ENCODE data around the gene HTR3C. TPM values are rescaled to one million over a fixed set of nuclear protein-coding genes. Genes with fewer than 3 reads are reported as not detected.
"Not testable (repeated sequence)": the region's sequence is repeated elsewhere in the genome, so short reads cannot be mapped to it uniquely, and the experiment has no call there.

Gene HTR3C
- total RNA-seq, 4 donors from 2014 or later = 0.45 TPM; not detected in 3

DNA sequence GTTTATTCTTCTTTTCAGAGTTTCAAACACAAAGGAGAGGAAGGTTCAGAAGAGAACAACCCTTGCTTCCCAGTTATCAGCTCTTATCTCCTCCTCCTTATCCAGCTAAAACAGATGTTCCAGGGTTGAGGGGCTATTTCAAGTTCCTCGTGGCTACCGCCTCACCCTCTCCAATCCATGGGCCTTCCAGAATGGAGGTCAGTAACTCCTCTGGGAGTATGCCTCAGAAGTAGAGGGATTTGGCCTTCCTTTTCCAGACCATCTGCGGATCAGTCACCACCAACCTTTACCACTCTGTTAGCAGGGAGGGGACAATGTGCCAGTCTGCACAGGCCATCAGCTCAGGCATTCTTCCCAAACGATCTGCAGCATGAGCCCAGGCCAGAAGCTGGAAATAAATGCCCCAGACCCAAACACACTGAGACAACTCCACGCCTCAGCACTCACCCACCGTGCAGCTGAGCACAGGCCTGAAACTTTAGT lies 14.8 kb downstream of the HTR3C start:
- Histone ChIP-seq H3K27ac (no peak overlapping the region), H3K9me3 (no peaks in the 10 kb centered on the region), H3K4me3 (replicated peaks in 1 of 3) (no peak overlapping the region), H3K36me3 (no peaks in the 10 kb centered on the region), H3K27me3 (no peaks in the 10 kb centered on the region), H3K4me1 (no peaks in the 10 kb centered on the region)
- intact Hi-C loops (cut with DNase I) = no loop called here
- DNase-seq = no peak
- TF ChIP-seq, protein P1, sequence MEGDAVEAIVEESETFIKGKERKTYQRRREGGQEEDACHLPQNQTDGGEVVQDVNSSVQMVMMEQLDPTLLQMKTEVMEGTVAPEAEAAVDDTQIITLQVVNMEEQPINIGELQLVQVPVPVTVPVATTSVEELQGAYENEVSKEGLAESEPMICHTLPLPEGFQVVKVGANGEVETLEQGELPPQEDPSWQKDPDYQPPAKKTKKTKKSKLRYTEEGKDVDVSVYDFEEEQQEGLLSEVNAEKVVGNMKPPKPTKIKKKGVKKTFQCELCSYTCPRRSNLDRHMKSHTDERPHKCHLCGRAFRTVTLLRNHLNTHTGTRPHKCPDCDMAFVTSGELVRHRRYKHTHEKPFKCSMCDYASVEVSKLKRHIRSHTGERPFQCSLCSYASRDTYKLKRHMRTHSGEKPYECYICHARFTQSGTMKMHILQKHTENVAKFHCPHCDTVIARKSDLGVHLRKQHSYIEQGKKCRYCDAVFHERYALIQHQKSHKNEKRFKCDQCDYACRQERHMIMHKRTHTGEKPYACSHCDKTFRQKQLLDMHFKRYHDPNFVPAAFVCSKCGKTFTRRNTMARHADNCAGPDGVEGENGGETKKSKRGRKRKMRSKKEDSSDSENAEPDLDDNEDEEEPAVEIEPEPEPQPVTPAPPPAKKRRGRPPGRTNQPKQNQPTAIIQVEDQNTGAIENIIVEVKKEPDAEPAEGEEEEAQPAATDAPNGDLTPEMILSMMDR (IDR thresholded peaks at IDR 0.05) = no peak
- no peak for TF ChIP-seq POLR2A (IDR thresholded peaks at IDR 0.05)
- 64 to 66% methylated on average over 6 of the region's 6 CpGs for WGBS, 2 donors

DNA sequence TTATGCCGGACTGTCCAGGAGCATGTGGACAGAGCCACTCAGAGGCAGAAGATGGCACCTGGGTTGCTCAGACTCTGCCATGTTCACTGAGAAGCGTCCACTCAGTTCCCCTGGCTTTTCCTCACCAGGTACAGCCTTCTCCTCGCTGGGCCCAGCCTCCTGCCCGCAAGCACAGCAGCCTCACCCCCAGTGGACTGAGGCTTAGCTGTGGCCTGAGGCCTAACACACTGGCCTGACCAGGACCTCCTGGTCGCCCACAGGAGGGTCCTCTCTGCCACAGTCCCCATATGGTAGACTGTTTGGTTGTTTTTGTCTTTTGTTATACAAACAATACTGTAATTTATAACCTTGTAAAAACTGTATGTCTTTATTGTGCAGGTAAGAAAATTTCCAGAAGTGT lies 15.5 kb downstream of the HTR3C start:
- WGBS, 2 donors = 90 to 97% methylated on average over 5 of the region's 5 CpGs
- DNase-seq = no peak
- Histone ChIP-seq H3K27me3 (no peaks in the 10 kb centered on the region), H3K27ac (no peak overlapping the region), H3K9me3 (no peaks in the 10 kb centered on the region), H3K4me1 (no peaks in the 10 kb centered on the region), H3K36me3 (no peaks in the 10 kb centered on the region), H3K4me3 (replicated peaks in 1 of 3) (no peak overlapping the region)
- intact Hi-C loops (cut with DNase I) = no loop called here
- TF ChIP-seq, protein P1 (IDR thresholded peaks at IDR 0.05) = no peak
- no peak for TF ChIP-seq POLR2A (IDR thresholded peaks at IDR 0.05)

DNA sequence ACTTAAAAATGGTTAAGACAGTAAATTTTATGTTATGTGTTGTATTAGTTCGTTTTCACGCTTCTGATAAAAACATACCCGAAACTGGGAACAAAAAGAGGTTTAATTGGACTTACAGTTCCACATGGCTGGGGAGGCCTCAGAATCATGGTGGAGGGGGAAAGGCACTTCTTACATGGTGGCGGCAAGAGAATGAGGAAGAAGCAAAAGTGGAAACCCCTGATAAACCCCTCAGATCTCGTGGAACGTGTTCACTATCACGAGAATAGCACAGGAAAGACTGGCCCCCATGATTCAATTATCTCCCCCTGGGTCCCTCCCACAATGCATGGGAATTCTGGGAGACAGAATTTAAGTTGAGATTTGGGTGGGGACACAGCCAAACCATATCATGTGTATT lies 18.3 kb downstream of the HTR3C start:
- H3K27ac ChIP-seq; H3K36me3 ChIP-seq; DNase-seq; H3K4me3 ChIP-seq (replicated peaks in 1 of 3); H3K9me3 ChIP-seq; H3K4me1 ChIP-seq; intact Hi-C loops (cut with DNase I); H3K27me3 ChIP-seq: not testable (repeated sequence)
- 94 to 95% methylated on average over 7 of the region's 7 CpGs for WGBS, 2 donors

- Histone ChIP-seq H3K27me3 (no peaks in the 10 kb centered on the region), H3K27ac (no peak overlapping the region), H3K4me1 (no peaks in the 10 kb centered on the region), H3K9me3 (no peaks in the 10 kb centered on the region), H3K36me3 (no peaks in the 10 kb centered on the region), H3K4me3 (replicated peaks in 1 of 3) (no peak overlapping the region)
- 66 to 86% methylated on average over 4 of the region's 4 CpGs for WGBS, 2 donors
- no peak for TF ChIP-seq POLR2A (IDR thresholded peaks at IDR 0.05)
- TF ChIP-seq, protein P1 (IDR thresholded peaks at IDR 0.05) = no peak
- intact Hi-C loops (cut with DNase I) = no loop called here
- no peak for DNase-seq
These were observed 20.8 kb downstream of the HTR3C start for GRCh38 chr3:184073621-184074020.

GRCh38 chr3:184075901-184076300 lies 23.1 kb downstream of the HTR3C start:
- Histone ChIP-seq H3K4me3 (replicated peaks in 1 of 3) (no peak overlapping the region), H3K9me3 (no peaks in the 10 kb centered on the region), H3K4me1 (no peaks in the 10 kb centered on the region), H3K27ac (no peak overlapping the region), H3K27me3 (no peaks in the 10 kb centered on the region), H3K36me3 (no peaks in the 10 kb centered on the region)
- 94% methylated on average over 6 of the region's 6 CpGs for WGBS, 2 donors
- TF ChIP-seq, protein P1 (IDR thresholded peaks at IDR 0.05) = no peak
- TF ChIP-seq POLR2A (IDR thresholded peaks at IDR 0.05) = no peak
- intact Hi-C loops (cut with DNase I) = no loop called here
- DNase-seq = no peak

DNA sequence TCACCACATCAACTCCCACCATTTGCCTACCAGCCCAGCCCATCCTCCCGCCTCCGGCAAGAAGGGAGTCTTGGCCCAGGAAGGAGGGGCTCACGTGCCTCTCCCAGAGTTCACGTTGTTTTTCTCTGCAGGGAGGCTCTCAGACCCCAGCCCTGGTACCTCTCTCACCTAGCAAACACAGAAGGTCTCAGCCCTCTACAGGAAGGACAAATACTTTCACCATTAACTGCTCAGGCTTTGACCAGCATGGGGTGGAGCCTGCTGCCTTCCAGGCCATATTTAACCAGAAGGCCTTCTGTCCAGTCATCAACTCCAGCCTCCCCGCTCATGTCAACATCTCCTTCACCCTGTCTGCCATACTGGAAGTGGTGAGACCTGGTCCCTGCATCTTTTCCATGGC lies 25.0 kb downstream of the HTR3C start:
- H3K36me3 ChIP-seq = no peaks in the 10 kb centered on the region
- intact Hi-C loops (cut with DNase I) = no loop called here
- 69% methylated on average over 5 of the region's 5 CpGs for WGBS, 2 donors
- H3K4me3 ChIP-seq (replicated peaks in 1 of 3) = no peak overlapping the region
- no peak overlapping the region for H3K27ac ChIP-seq
- no peaks in the 10 kb centered on the region for H3K27me3 ChIP-seq
- no peak for DNase-seq
- no peak for TF ChIP-seq POLR2A (IDR thresholded peaks at IDR 0.05)
- TF ChIP-seq, protein P1 (IDR thresholded peaks at IDR 0.05) = no peak
- no peaks in the 10 kb centered on the region for H3K9me3 ChIP-seq
- H3K4me1 ChIP-seq = no peaks in the 10 kb centered on the region
